ENCODE data around the gene VPS9D1. TPM values are rescaled to one million over a fixed set of nuclear protein-coding genes. Genes with fewer than 3 reads are reported as not detected.

VPS9D1 gene
- total and polyA plus RNA-seq, 10 of the 15 experiments (the other 5 are each of a cell fraction or from before 2014, with no cell fraction given) = 0.65 to 4.2 (median 1.1) TPM

GRCh38 chr16:89708481-89708931 lies 12.2 kb downstream of the VPS9D1 start:
- ChIA-PET SMC1A (ENCODE audit: uncharacterized antibody, unreplicated experiment) (interaction anchor here (4.7 kb wide), 1 partner anchor 152 kb away, joined by 44 read pairs; no protein-coding TSS in a partner anchor), POLR2A (interaction anchor here (0.5 to 1.1 kb wide), 2 partner anchors 42 to 370 kb away, joined by 3 to 7 read pairs; no protein-coding TSS in a partner anchor), CTCF (interaction anchor here (1.0 to 5.4 kb wide), 3 partner anchors 84 to 201 kb away, joined by 3 to 119 read pairs (median 82); no protein-coding TSS in a partner anchor), RAD21 (ENCODE audit: unreplicated experiment) (interaction anchor here (1.7 kb wide), 1 partner anchor 86 kb away, joined by 4 read pairs; no protein-coding TSS in a partner anchor)
- H3K27me3 ChIP-seq (replicated peaks in 1 of 2; ENCODE audit: control insufficient read depth in 2 of 2, insufficient read depth in 2 of 2, low read length in 1 of 2) = no peaks in the 10 kb centered on the region
- 72% methylated on average over 16 of the region's 19 CpGs for WGBS (ENCODE audit: insufficient coverage, insufficient replicate concordance, low lambda C conversion rate, missing lambda C conversion rate)
- no peaks in the 10 kb centered on the region for H4K20me1 ChIP-seq (ENCODE audit: control insufficient read depth, insufficient read depth)
- H3K4me1 ChIP-seq (ENCODE audit: control insufficient read depth, insufficient read depth, low read length) = no peaks in the 10 kb centered on the region
- no peak overlapping the region for H3K4me3 ChIP-seq
- BruUV-seq (replicated peaks) = no TSS peak
- no peaks in the 10 kb centered on the region for H3K9me3 ChIP-seq (replicated peaks; ENCODE audit: control insufficient read depth, insufficient read depth, low read length)
- H3K36me3 ChIP-seq (ENCODE audit: control insufficient read depth in 2 of 2, insufficient read depth in 2 of 2, low read length in 1 of 2) = no peaks in the 10 kb centered on the region
- no peak overlapping the region for H3K4me2 ChIP-seq (ENCODE audit: control insufficient read depth, insufficient read depth)
- no peak overlapping the region for H2AFZ ChIP-seq (ENCODE audit: control insufficient read depth, low read depth, low read length)
- intact Hi-C loops (cut with micrococcal nuclease; ENCODE audit: unreplicated experiment) = loop anchor here (10.0 kb wide), 1 partner anchor 206 kb away; the partner anchor contains the start of gene MC1R
- FAIRE-seq (no peak), DNase-seq (ENCODE audit: low read depth, low spot score) (no peak), ATAC-seq (no peak)
- TF ChIP-seq MTA2 (IDR thresholded peaks at IDR 0.05; ENCODE audit: low read depth) = no peak
- no peak for TF ChIP-seq KDM1A (IDR thresholded peaks at IDR 0.05; ENCODE audit: borderline replicate concordance)
- no peak for TF ChIP-seq CHD4 (IDR thresholded peaks at IDR 0.05)
- no peak for TF ChIP-seq JUNB (IDR thresholded peaks at IDR 0.05)
- no peak for TF ChIP-seq MYB (IDR thresholded peaks at IDR 0.05; ENCODE audit: borderline replicate concordance, low read depth, low read length)
- TF ChIP-seq IRF4 (IDR thresholded peaks at IDR 0.05; ENCODE audit: low read depth, low read length) = no peak
- no peak for TF ChIP-seq SUZ12 (IDR thresholded peaks at IDR 0.05; ENCODE audit: unreplicated experiment)
- TF ChIP-seq ZNF622 (IDR thresholded peaks at IDR 0.05) = no peak
- no peak for TF ChIP-seq ZBED1 (IDR thresholded peaks at IDR 0.05; ENCODE audit: borderline replicate concordance)
- no peak for TF ChIP-seq TCF12 (IDR thresholded peaks at IDR 0.05; ENCODE audit: low read depth, low read length)
- no peak for TF ChIP-seq WRNIP1 (IDR thresholded peaks at IDR 0.05; ENCODE audit: borderline replicate concordance, low read depth, low read length)
- no peak for TF ChIP-seq POU2F2 (IDR thresholded peaks at IDR 0.05; ENCODE audit: borderline replicate concordance, low read depth, low read length)
- TF ChIP-seq, protein P1, sequence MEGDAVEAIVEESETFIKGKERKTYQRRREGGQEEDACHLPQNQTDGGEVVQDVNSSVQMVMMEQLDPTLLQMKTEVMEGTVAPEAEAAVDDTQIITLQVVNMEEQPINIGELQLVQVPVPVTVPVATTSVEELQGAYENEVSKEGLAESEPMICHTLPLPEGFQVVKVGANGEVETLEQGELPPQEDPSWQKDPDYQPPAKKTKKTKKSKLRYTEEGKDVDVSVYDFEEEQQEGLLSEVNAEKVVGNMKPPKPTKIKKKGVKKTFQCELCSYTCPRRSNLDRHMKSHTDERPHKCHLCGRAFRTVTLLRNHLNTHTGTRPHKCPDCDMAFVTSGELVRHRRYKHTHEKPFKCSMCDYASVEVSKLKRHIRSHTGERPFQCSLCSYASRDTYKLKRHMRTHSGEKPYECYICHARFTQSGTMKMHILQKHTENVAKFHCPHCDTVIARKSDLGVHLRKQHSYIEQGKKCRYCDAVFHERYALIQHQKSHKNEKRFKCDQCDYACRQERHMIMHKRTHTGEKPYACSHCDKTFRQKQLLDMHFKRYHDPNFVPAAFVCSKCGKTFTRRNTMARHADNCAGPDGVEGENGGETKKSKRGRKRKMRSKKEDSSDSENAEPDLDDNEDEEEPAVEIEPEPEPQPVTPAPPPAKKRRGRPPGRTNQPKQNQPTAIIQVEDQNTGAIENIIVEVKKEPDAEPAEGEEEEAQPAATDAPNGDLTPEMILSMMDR (IDR thresholded peaks at IDR 0.05 in 2 of 3, conservative IDR thresholded peaks at IDR 0.05 in 1 of 3; ENCODE audit: control insufficient read depth in 2 of 3, extremely low read depth in 1 of 3, insufficient read depth in 1 of 3, low read depth in 3 of 3, low read length in 3 of 3) = no peak
- TF ChIP-seq IKZF1 (conservative IDR thresholded peaks at IDR 0.05) = no peak
- TF ChIP-seq HDAC6 (IDR thresholded peaks at IDR 0.05; ENCODE audit: unreplicated experiment) = no peak
- TF ChIP-seq CREB1 (IDR thresholded peaks at IDR 0.05; ENCODE audit: low read depth) = no peak
- no peak for TF ChIP-seq RAD21 (IDR thresholded peaks at IDR 0.05; ENCODE audit: insufficient read depth, low read depth, low read length)
- TF ChIP-seq PML (IDR thresholded peaks at IDR 0.05; ENCODE audit: low read length) = no peak
- TF ChIP-seq NBN (IDR thresholded peaks at IDR 0.05) = no peak
- no peak overlapping the region for H3K27ac ChIP-seq (ENCODE audit: control insufficient read depth, insufficient read depth)
- H3K79me2 ChIP-seq (ENCODE audit: control insufficient read depth, insufficient read depth, low read length) = peaks cover 7% of the 10 kb centered on the region
- in situ Hi-C loops (cut with MboI) = loop anchor here (10.0 kb wide), 1 partner anchor 86 kb away; no protein-coding TSS in a partner anchor
- H3K9ac ChIP-seq (ENCODE audit: control insufficient read depth, insufficient read depth, low read length) = no peak overlapping the region

Data from GM12878 (cell line).